ENCODE measurements around the gene IFNG.

DNA sequence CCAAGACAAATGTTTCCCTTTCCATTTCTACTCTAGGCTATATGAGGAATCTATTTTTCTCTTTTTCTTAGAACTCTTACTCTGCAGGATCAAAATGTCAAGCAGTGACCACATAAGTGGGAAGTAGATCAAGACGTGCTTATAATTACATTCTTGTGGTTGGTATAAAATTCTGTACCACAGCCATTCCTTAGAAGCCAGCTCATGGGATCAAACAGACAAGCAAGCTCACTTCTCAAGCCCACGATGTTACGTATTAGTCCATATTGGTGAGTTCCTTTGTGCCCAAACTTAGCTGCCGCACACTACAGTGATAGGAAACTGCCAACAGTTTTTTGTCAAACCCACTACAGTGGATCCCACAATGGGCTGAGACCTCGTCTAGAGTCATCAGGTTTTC lies 53.4 kb downstream of the IFNG start:
- TF ChIP-seq, protein P1, sequence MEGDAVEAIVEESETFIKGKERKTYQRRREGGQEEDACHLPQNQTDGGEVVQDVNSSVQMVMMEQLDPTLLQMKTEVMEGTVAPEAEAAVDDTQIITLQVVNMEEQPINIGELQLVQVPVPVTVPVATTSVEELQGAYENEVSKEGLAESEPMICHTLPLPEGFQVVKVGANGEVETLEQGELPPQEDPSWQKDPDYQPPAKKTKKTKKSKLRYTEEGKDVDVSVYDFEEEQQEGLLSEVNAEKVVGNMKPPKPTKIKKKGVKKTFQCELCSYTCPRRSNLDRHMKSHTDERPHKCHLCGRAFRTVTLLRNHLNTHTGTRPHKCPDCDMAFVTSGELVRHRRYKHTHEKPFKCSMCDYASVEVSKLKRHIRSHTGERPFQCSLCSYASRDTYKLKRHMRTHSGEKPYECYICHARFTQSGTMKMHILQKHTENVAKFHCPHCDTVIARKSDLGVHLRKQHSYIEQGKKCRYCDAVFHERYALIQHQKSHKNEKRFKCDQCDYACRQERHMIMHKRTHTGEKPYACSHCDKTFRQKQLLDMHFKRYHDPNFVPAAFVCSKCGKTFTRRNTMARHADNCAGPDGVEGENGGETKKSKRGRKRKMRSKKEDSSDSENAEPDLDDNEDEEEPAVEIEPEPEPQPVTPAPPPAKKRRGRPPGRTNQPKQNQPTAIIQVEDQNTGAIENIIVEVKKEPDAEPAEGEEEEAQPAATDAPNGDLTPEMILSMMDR (IDR thresholded peaks at IDR 0.05): no peak
- TF ChIP-seq POLR2A (IDR thresholded peaks at IDR 0.05): no peak

Measured in heart left ventricle (tissue), 13 donors.